A549 (cell line): ENCODE results near the gene CCR5. TPM values are rescaled to one million over a fixed set of nuclear protein-coding genes. Genes with fewer than 3 reads are reported as not detected.

Source experiments
- ATAC-seq, 2 experiments: fragments of 200-7000 bp in 1 of 2; fragments of >200 bp in 1 of 2; cut with Nextera tagmentation in 1 of 2; cut with Tn5 transposase in 1 of 2; 3 replicates each; pipeline versions ENCODE4 v1.8.0 to v1.9.1; 2018 to 2020; ENCODE audit warnings: mild to moderate bottlenecking in 1 of 2, moderate library complexity in 1 of 2
- CTCF ChIA-PET: fragments of 300-600 bp; sonication (Branson Sonifier 250); formaldehyde crosslinking; extraction: SDS; loops from one replicate; lab custom pipeline; 2021; ENCODE audit warnings: antibody characterized with exemption, inconsistent platforms; lab: Yijun Ruan, JAX
- POLR2A ChIA-PET: fragments of 350-600 bp; formaldehyde crosslinking; extraction: SDS; loops from one replicate; lab custom pipeline; 2021; ENCODE audit warnings: antibody characterized with exemption, inconsistent platforms; lab: Yijun Ruan, JAX
- DNase-seq, 2 experiments: peaks; one replicate each; pipeline versions ENCODE4 v3.0.0 to v3.0.0-alpha.2; 2011 to 2016; ENCODE audit warnings: low read depth in 1 of 2, low spot score in 1 of 2
- FAIRE-seq: peaks from 2 replicates; lab custom pipeline; 2011; peaks lifted over from hg19 to GRCh38; lab: Jason Lieb, UNC
- H3K27ac ChIP-seq, 2 experiments: fragments of >200 bp; sonication (Bioruptor Twin); formaldehyde crosslinking; 3 replicates each; pipeline ENCODE4 v1.5.1; 2016 to 2017
- H3K4me1 ChIP-seq: fragments of >200 bp; sonication (Bioruptor Twin); formaldehyde crosslinking; 3 replicates; pipeline ENCODE4 v1.6.1; 2016
- H3K4me2 ChIP-seq: fragments of >200 bp; sonication (Bioruptor Twin); formaldehyde crosslinking; 3 replicates; pipeline ENCODE4 v1.6.1; 2016
- H3K4me3 ChIP-seq: fragments of >200 bp; sonication (Bioruptor Twin); formaldehyde crosslinking; 3 replicates; pipeline ENCODE4 v1.5.1; 2016
- H3K9me3 ChIP-seq: fragments of >200 bp; sonication (Bioruptor Twin); formaldehyde crosslinking; 3 replicates; pipeline ENCODE4 v1.6.1; 2016
- CHD2 ChIP-seq: fragments of 150-350 bp; IDR thresholded peaks from 2 replicates; pipeline ENCODE4 v1.6.1; 2014; ENCODE audit warnings: low read length; ENCODE audit not compliant: partially characterized antibody
- ESRRA ChIP-seq: fragments of 150-350 bp; IDR thresholded peaks from 2 replicates; pipeline ENCODE4 v1.6.1; 2014; ENCODE audit warnings: mild to moderate bottlenecking, low read length, borderline replicate concordance
- FOSB ChIP-seq: fragments of 250-450 bp; sonication (Bioruptor Pico); IDR thresholded peaks from 2 replicates; pipeline ENCODE4 v1.5.0; 2020; ENCODE audit warnings: mild to moderate bottlenecking, moderate library complexity
- FOSL2 ChIP-seq, 2 experiments: fragments of 450-650 bp in 1 of 2; fragments of >200 bp in 1 of 2; sonication (Bioruptor Twin) in 1 of 2; formaldehyde crosslinking; IDR thresholded peaks; 2 replicates each; pipeline versions ENCODE4 v1.5.0 to v1.6.1; 2016 to 2020; ENCODE audit warnings: mild to moderate bottlenecking in 1 of 2, moderate library complexity in 1 of 2
- JUN ChIP-seq, 2 experiments: fragments of >200 bp; sonication (Bioruptor Twin); formaldehyde crosslinking; IDR thresholded peaks; 2 replicates in 1 of 2; 3 replicates in 1 of 2; pipeline ENCODE4 v1.6.1; 2016 to 2017
- JUNB ChIP-seq: fragments of >200 bp; sonication (Bioruptor Twin); formaldehyde crosslinking; IDR thresholded peaks from 2 replicates; pipeline ENCODE4 v1.6.1; 2016
- MAZ ChIP-seq: fragments of 150-350 bp; IDR thresholded peaks from 2 replicates; pipeline ENCODE4 v1.6.1; 2014; ENCODE audit warnings: antibody characterized with exemption, low read depth, low read length, borderline replicate concordance
- MYC ChIP-seq: IDR thresholded peaks from 2 replicates; pipeline ENCODE4 v1.6.1; 2012; ENCODE audit warnings: mild to moderate bottlenecking, inconsistent platforms, low read length, improper control_type of control experiment, borderline replicate concordance
- NPAS2 ChIP-seq: fragments of 250-450 bp; sonication (Bioruptor Pico); IDR thresholded peaks from 2 replicates; pipeline ENCODE4 v1.8.0; 2022; ENCODE audit warnings: mild to moderate bottlenecking, moderate library complexity, borderline replicate concordance
- POLR2A ChIP-seq: IDR thresholded peaks from 2 replicates; pipeline ENCODE4 v1.6.1; 2012; ENCODE audit warnings: mild to moderate bottlenecking, low read length
- RNF2 ChIP-seq: fragments of 200-600 bp; sonication (generic); IDR thresholded peaks from 2 replicates; pipeline ENCODE4 v1.6.1; 2016; ENCODE audit warnings: low read depth, mild to moderate bottlenecking, antibody characterized with exemption, moderate library complexity, borderline replicate concordance
- SREBF2 ChIP-seq: fragments of 450-650 bp; IDR thresholded peaks from 2 replicates; pipeline ENCODE4 v1.6.1; 2014; ENCODE audit warnings: mild to moderate bottlenecking, moderate library complexity
- ZNF302 ChIP-seq: fragments of 250-450 bp; sonication (Bioruptor Pico); IDR thresholded peaks from 2 replicates; pipeline ENCODE4 v1.9.0; 2021; ENCODE audit warnings: inconsistent platforms, mild to moderate bottlenecking, moderate library complexity
- WGBS: methylation state at CpG from one replicate; pipeline ENCODE4 v1.1.6; 2017; ENCODE audit errors: missing lambda C conversion rate; 5-methylcytosine and 5-hydroxymethylcytosine counted together
- polyA plus RNA-seq, 4 experiments: library from polyadenylated mRNA; depleted of rRNA in 3 of 4; stranded (reverse); fragments of >200 nt; fragmentation: RNase III in 1 of 4; extraction: RNeasy Plus Mini Kit Qiagen cat#74134 plus additional on column Dnase treatment in 1 of 4; gene quantifications; 2 replicates in 3 of 4; 3 replicates in 1 of 4; pipeline ENCODE4 v1.2.3, GENCODE V29; 2011 to 2017
- TF ChIP-seq, protein P1 (sequence below): fragments of 250-450 bp; sonication (Bioruptor Pico); IDR thresholded peaks from 2 replicates; pipeline ENCODE4 v1.5.0; 2020; ENCODE audit warnings: low read depth, mild to moderate bottlenecking, moderate library complexity
- TF ChIP-seq, protein P2 (sequence below): fragments of 450-650 bp; IDR thresholded peaks from 2 replicates; pipeline ENCODE4 v1.6.1; 2014; ENCODE audit warnings: antibody characterized with exemption
- TF ChIP-seq, protein P3 (sequence below): fragments of 150-350 bp; IDR thresholded peaks from 2 replicates; pipeline ENCODE4 v1.6.1; 2014; ENCODE audit warnings: low read depth, mild to moderate bottlenecking, low read length
- TF ChIP-seq, protein P4 (sequence below): fragments of 200-600 bp; sonication (generic); IDR thresholded peaks from 2 replicates; pipeline ENCODE4 v1.6.1; 2016; ENCODE audit warnings: antibody characterized with exemption, mild to moderate bottlenecking, moderate library complexity
- TF ChIP-seq, protein P5 (sequence below): fragments of >200 bp; sonication (Bioruptor Twin); formaldehyde crosslinking; IDR thresholded peaks from 3 replicates; pipeline ENCODE4 v1.5.1; 2016

The CCR5 gene
- polyA plus RNA-seq, 2 of the 4 experiments (the other 2 are of a cell fraction), result not detected

DNA sequence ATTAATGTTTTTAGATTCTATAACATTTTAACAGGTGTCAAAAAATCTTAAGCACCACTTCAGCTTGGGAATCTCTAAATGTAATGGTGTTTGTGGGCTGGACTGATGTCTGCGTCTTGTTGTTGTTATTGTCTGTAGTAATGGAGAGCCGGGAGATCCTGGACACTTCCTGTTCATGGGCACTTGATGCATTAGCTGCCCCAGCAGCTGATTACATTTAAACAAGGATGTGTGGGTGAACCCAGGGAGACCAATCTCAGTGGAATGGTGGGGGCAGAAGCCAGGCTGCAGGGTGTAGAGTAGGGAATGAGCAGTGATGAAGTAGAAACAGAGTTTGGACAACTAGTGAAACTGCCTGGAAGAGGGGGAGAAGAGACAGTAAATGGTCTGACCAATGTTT is 28.4 kb downstream of the CCR5 start:
- Histone ChIP-seq H3K4me3 (no peak overlapping the region), H3K4me1 (no peaks in the 10 kb centered on the region), H3K4me2 (no peak overlapping the region), H3K9me3 (no peaks in the 10 kb centered on the region)
- ATAC-seq, result no peak
- POLR2A ChIA-PET, result no interaction called here
- TF ChIP-seq, protein P1, sequence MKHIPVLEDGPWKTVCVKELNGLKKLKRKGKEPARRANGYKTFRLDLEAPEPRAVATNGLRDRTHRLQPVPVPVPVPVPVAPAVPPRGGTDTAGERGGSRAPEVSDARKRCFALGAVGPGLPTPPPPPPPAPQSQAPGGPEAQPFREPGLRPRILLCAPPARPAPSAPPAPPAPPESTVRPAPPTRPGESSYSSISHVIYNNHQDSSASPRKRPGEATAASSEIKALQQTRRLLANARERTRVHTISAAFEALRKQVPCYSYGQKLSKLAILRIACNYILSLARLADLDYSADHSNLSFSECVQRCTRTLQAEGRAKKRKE, result no peak
- TF ChIP-seq ZNF302 (CRISPR knock-in tag), result no peak
- no peak for TF ChIP-seq ESRRA
- TF ChIP-seq, protein P2, sequence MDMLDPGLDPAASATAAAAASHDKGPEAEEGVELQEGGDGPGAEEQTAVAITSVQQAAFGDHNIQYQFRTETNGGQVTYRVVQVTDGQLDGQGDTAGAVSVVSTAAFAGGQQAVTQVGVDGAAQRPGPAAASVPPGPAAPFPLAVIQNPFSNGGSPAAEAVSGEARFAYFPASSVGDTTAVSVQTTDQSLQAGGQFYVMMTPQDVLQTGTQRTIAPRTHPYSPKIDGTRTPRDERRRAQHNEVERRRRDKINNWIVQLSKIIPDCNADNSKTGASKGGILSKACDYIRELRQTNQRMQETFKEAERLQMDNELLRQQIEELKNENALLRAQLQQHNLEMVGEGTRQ, result no peak
- TF ChIP-seq RNF2, result no peak
- no peak for TF ChIP-seq NPAS2 (CRISPR knock-in tag)
- TF ChIP-seq, protein P3, sequence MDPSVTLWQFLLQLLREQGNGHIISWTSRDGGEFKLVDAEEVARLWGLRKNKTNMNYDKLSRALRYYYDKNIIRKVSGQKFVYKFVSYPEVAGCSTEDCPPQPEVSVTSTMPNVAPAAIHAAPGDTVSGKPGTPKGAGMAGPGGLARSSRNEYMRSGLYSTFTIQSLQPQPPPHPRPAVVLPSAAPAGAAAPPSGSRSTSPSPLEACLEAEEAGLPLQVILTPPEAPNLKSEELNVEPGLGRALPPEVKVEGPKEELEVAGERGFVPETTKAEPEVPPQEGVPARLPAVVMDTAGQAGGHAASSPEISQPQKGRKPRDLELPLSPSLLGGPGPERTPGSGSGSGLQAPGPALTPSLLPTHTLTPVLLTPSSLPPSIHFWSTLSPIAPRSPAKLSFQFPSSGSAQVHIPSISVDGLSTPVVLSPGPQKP, result no peak
- TF ChIP-seq JUNB, result no peak
- TF ChIP-seq, protein P4, sequence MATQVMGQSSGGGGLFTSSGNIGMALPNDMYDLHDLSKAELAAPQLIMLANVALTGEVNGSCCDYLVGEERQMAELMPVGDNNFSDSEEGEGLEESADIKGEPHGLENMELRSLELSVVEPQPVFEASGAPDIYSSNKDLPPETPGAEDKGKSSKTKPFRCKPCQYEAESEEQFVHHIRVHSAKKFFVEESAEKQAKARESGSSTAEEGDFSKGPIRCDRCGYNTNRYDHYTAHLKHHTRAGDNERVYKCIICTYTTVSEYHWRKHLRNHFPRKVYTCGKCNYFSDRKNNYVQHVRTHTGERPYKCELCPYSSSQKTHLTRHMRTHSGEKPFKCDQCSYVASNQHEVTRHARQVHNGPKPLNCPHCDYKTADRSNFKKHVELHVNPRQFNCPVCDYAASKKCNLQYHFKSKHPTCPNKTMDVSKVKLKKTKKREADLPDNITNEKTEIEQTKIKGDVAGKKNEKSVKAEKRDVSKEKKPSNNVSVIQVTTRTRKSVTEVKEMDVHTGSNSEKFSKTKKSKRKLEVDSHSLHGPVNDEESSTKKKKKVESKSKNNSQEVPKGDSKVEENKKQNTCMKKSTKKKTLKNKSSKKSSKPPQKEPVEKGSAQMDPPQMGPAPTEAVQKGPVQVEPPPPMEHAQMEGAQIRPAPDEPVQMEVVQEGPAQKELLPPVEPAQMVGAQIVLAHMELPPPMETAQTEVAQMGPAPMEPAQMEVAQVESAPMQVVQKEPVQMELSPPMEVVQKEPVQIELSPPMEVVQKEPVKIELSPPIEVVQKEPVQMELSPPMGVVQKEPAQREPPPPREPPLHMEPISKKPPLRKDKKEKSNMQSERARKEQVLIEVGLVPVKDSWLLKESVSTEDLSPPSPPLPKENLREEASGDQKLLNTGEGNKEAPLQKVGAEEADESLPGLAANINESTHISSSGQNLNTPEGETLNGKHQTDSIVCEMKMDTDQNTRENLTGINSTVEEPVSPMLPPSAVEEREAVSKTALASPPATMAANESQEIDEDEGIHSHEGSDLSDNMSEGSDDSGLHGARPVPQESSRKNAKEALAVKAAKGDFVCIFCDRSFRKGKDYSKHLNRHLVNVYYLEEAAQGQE, result no peak
- TF ChIP-seq, protein P5, sequence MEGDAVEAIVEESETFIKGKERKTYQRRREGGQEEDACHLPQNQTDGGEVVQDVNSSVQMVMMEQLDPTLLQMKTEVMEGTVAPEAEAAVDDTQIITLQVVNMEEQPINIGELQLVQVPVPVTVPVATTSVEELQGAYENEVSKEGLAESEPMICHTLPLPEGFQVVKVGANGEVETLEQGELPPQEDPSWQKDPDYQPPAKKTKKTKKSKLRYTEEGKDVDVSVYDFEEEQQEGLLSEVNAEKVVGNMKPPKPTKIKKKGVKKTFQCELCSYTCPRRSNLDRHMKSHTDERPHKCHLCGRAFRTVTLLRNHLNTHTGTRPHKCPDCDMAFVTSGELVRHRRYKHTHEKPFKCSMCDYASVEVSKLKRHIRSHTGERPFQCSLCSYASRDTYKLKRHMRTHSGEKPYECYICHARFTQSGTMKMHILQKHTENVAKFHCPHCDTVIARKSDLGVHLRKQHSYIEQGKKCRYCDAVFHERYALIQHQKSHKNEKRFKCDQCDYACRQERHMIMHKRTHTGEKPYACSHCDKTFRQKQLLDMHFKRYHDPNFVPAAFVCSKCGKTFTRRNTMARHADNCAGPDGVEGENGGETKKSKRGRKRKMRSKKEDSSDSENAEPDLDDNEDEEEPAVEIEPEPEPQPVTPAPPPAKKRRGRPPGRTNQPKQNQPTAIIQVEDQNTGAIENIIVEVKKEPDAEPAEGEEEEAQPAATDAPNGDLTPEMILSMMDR, result no peak
- TF ChIP-seq FOSB (CRISPR knock-in tag), result no peak
- TF ChIP-seq CHD2, result no peak
- TF ChIP-seq, all 56 proteins: peak for 0
- CTCF ChIA-PET, result interaction anchor here (0.6 to 1.0 kb wide), 2 partner anchors 21 to 1367 kb away, joined by 3 read pairs; no protein-coding TSS in a partner anchor
- FAIRE-seq (no peak), DNase-seq (no peak)
- 86% methylated on average over 2 of the region's 2 CpGs for WGBS
- no peak overlapping the region for H3K27ac ChIP-seq

DNA sequence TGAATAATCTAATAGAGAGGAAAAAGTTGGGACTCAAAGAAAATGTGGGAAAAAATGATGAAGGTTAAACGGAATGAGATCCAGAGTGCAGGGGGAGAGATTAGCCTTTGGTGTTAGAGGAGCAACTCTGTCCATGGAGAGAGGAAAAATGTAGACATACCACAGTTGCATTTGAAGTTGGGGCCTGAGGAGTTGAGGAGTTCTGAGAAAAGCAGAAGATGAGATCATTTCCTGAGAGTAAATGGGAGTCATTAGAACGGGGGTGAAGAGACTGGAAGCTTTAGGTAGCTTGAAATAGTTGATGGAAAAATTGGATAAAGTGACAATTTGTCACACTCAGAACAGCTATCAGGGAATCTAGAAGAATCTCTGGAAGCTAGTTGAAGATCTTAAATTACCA is 28.8 kb downstream of the CCR5 start:
- TF ChIP-seq MAZ, result no peak
- TF ChIP-seq FOSL2 (IDR thresholded peaks at IDR 0.05), result no peak
- no peak for TF ChIP-seq FOSL2 (CRISPR knock-in tag; IDR thresholded peaks at IDR 0.05)
- no peak for TF ChIP-seq SREBF2
- TF ChIP-seq POLR2A, result no peak
- no peak for TF ChIP-seq JUN (IDR thresholded peaks at IDR 0.05)
- no peak for TF ChIP-seq MYC
- no peak for TF ChIP-seq CHD2
- TF ChIP-seq, protein P1, result no peak
- Histone ChIP-seq H3K9me3 (no peaks in the 10 kb centered on the region), H3K4me1 (no peaks in the 10 kb centered on the region), H3K4me2 (no peak overlapping the region), H3K27ac (no peak overlapping the region), H3K4me3 (no peak overlapping the region)
- 25% methylated on average over 2 of the region's 2 CpGs for WGBS
- CTCF ChIA-PET, result interaction anchor here (1.0 kb wide), 1 partner anchor 21 kb away, joined by 3 read pairs; no protein-coding TSS in a partner anchor
- DNase-seq, result no peak
- no peak for FAIRE-seq
- no peak for ATAC-seq
- POLR2A ChIA-PET, result no interaction called here
